Epidermal melanocyte (primary cell): Measurements from ENCODE around the gene PACSIN1.

Experiments used
- DNase-seq: peaks from one replicate; pipeline ENCODE4 v3.0.0; 2011; ENCODE audit warnings: low spot score; ENCODE audit not compliant: insufficient read length

The PACSIN1 gene

DNA sequence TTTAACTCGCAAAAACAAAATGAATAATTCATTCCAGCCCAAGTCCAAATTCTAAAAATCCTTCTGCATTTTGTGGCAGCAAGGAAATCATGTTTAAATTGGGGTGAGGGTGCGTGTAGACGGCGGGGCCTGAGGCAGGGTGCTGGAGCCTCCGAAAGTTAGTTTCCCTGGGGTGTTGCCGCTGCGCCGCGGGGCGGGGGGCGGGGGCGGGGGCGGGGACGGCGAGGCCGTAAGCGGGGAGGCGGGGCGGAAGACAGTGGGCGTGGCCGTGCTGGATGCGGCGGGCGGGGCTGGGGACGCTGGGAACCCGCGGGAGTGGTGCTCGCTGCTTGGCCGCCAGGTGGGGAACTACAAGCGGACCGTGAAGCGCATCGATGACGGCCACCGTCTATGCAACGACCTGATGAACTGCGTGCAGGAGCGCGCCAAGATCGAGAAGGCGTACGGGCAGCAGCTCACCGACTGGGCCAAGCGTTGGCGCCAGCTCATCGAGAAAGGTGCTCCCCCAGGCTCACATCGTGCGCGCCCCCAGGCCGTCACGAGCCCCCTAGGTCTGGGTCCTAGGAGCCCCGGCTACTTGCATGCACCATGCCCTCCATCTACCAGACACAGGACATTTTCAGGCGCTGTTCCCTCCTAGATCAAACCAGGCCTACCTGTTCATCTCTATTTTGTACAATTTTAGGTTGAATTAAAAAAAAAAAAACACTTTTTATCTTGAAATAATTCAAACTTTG lies 61.3 kb downstream of the PACSIN1 start:
- peak; percentile 84 for DNase-seq

DNA sequence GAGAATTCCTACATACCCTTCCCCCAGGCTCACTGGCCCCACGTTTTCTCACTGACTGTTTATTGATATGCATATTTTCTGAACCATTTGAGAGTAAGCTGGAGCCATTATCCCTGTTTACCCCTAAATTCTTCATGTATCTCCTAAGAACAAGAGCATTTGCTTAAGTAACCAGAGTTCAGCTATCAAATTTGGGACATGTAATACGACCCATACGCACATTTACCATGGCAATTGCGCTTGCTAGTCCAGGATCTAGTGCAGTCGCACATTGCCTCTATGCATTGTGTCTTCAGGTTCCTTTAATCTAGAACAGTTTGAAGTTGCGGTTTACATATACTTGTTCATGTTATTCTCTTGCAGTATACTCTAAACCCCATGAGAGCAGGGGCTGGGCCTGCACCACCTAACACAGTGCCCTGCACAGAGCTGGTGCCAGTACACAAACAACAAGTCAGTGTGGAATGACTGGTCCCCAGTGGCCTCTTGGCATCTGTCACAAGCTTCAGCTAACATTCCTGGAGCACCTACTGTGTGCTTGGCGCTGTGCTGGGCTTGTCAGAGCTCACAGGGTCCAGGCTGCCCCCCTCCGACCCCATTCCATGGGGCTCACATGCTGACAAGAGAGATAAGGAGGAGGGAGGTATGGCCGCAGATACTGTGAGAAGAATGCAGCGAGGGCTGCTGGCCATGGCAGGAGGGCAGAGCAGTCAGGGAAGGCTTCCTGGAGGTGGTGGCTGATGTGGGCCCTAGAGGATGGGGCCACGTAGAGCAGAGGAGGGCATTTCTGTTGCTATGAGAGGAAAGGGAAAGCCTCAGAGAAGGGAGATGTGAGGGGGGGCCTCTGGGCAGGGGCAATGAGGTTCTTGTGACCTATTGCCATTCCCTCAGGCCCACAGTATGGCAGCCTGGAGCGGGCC lies 62.1 kb downstream of the PACSIN1 start:
- DNase-seq, result no peak

DNA sequence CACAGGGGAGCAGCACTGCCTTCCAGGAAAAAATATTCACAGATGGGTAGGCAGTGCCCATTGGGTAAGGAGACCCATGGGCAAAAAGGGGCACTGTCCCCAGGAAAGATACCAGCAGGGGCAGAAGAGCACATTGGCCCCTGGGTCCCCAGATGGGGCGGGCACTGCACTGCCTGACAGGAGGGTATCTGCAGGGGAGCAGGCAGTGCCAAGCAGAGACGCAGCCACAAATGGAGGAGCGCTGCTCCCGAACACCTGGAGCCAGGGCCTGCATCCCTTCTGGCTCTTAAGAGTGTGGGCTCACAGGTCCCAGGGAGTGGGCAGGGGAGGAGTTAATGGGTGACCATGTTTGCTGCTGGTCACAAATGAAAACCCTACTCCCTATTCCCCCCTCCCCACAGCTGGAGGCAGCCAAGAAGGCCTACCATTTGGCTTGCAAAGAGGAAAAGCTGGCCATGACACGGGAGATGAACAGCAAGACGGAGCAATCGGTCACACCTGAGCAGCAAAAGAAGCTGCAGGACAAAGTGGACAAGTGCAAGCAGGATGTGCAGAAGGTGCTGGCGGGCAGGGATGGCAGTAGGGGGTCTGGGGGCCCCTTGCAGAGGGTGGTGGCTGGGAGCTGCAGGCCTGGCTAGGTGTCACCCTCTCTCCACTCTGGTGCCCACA lies 63.3 kb downstream of the PACSIN1 start:
- no peak for DNase-seq

DNA sequence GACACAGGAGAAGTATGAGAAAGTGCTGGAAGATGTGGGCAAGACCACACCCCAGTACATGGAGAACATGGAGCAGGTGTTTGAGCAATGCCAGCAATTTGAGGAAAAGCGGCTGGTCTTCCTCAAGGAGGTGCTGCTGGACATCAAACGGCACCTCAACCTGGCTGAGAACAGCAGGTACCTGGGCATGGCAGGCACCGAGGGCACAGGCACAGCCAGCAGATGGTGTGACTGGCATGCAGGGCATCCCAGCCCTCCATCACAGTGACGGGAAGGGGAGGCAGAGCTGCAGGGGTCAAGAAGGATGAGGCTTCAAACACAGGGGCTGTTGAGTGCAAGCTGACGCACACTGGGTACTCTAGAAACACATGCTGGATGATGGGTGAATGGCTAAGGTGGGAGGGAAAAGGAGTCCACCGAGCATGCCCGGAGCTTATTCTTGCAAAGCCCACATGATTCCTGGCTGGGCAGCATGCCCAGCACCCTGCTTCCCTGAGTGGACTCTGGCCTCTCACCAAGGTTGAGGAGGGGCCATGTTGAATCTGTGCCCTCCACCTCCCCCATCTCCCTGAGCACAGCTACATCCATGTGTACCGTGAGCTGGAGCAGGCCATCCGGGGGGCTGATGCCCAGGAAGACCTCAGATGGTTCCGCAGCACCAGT lies 63.9 kb downstream of the PACSIN1 start:
- no peak for DNase-seq

DNA sequence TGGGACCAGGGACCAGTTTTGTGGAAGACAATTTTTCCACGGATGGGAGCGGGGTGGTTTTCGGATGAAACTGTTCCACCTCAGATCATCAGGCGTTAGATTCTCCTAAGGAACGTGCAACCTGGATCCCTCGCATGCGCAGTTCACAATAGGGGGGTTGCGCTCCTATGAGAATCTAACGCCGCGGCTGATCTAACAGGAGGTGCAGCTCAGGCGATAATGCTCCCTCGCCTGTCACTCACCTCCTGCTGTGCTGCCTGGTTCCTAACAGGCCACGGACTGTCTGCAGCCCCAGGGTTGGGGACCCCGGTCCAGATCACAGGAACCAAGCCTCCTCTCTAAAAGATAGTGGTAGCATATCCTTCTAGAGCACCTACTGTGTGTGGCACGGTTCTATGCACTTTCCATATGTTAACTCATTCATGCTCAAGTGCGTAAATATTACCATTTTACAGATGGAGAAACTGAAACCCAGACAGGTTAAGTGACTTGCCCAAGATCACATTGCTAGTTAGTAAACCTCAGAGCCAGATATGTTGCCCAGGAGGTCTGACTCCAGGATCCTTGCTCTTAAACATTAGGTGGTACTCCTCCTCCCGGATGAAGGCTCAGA lies 65.0 kb downstream of the PACSIN1 start:
- no peak for DNase-seq

DNA sequence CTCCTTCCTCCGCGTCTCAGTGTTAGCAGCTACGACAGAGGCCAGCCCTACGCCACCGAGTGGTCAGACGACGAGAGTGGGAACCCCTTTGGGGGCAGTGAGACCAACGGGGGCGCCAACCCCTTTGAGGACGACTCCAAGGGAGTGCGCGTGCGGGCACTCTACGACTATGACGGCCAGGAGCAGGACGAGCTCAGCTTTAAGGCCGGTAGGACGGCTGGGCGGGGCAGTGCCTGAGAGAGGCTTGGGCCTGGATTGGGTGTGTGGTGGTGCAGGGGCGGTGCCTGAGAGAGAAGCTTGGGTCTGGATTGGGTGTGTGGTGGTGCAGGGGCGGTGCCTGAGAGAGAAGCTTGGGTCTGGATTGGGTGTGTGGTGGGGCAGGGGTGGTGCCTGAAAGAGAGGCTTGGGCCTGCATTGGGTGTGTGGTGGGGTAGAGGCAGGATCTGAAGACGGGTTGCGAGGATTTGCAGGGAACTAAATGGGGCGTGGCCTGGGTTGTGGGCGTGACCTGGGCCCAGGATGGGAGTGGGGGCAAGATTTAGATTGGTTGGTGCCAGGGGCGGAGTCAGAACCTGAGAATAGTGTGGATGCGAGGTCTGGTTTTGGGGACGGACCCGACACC lies 65.8 kb downstream of the PACSIN1 start:
- peak; percentile 69 for DNase-seq

DNA sequence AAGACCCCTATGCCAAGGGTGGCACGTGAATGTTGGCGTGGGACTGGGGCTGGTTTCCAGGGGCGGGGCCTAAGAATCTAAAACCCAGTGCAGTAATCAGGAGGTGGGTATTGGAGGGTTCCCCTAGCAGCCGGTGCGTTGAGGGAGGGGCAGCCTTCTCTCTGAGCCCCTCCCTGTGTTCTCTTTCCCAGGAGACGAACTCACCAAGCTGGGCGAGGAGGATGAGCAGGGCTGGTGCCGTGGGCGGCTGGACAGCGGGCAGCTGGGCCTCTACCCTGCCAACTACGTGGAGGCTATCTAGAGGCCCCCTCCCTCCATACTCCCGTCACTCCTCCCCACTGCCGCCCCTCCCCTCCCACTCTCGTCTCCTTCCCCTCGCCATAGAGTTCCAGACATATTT lies 66.4 kb downstream of the PACSIN1 start:
- no peak for DNase-seq

DNA sequence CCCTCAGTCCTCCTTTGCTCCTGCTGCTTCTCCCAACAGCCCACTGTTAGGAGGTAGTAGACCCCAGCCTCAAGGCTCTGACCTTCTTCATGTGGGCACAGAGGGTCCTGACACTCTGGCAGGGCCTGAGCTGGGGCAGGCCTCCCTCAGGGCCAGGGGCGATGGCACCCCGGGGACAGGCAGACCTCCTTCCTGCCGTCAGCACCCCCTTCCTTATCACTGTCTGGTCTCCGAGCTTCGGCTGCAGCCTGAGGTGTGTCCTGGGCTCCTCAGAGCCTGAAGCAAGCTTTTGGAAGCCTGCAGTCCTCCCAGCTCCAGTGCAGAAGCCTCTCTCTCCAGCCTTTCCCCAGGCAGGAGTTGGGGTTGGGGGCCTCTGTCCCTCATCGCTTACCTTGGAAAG lies 68.3 kb downstream of the PACSIN1 start:
- DNase-seq, result no peak

DNA sequence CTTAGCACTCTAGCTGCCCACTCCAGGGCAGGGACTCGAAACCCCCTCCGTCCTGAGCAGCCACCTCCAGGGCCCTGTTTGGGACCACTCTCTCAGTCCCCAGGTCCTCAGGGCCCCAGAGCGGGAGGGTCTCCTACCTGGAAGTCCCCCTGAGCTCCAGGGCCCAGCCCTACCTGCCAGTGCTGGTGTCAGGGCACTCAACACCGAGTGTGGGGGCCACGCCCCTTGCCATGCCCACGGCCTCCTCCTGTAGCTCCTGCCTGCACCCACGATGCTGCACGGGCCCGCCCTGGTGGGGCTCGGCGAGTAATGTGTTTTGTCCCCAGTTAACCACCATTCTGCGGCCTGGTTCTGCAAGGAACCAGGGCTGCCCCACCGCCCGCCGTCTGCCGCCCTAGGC lies 68.8 kb downstream of the PACSIN1 start:
- DNase-seq, result no peak

DNA sequence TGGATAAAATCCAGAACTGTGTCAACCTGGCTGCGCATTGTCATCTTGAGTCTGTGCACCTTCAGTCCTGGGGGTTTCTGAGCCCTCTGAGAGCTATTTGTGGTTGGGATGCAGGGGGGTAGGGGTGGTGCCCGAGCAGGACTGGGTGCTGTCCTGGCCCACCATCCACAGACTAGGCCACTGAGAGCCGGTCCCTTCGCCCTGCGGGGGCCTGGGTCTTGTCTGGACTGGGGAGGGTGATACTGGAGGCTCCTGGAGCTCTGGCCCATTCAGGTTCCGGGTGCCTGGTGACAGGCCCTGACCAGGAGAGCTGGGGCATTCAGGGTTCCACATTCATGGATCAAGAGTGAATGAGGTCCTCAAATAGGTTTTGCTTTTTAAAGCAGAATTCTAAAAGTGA lies 69.3 kb downstream of the PACSIN1 start:
- no peak for DNase-seq

DNA sequence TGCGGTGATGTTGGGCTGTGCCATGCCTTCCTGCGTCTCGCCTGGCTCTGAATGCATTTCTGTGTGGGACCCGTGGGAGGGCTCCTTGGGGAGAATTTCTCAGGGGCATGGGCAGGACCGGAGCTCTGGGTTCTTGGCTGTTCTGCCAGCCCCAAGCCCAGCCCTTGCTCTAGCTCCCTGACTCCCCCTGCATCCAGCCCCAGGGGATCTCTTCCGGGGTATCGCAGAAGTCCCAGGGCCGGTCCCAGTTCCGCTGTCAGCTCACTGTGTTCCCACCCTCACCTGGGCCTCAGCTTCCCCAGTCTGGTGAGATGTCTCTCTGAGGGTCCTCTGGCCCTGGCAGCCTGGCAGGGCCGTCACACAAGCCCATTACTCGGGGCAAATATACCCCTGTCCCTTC lies 69.8 kb downstream of the PACSIN1 start:
- DNase-seq, result no peak

DNA sequence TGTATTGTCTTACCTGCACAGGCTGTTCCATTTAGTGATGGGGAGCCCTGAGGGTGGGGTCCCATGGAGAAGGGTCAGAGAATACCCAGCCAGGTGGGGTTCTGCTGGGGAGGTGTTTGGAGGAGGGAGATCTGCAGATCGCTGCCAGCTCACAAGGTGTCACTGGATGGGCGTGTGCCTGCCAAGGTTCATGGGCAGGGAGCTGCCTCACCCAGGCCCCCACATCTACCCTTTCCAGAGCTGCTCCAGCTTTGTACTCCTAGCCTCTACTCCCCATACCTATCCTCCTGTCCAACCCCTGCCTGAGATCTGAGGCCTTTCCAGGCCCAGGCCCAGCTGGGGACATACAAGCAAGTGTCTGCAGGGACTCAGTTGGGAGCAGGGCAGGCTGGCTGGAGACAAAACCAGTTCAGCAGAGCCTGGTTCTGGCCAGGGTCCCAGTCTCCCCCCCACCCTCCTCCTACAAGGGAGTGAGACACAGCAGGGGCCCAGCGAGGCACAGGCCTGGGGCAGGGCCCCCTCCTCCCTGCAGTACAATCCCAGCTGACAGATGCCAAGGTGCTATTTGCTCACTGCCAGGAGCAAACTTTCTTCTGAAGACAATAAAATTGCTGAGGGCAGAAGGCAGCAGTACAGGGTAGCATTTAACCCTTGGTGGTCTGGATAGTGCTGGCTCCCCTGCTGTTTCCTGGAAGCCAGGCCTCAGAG lies 70.5 kb downstream of the PACSIN1 start:
- no peak for DNase-seq

DNA sequence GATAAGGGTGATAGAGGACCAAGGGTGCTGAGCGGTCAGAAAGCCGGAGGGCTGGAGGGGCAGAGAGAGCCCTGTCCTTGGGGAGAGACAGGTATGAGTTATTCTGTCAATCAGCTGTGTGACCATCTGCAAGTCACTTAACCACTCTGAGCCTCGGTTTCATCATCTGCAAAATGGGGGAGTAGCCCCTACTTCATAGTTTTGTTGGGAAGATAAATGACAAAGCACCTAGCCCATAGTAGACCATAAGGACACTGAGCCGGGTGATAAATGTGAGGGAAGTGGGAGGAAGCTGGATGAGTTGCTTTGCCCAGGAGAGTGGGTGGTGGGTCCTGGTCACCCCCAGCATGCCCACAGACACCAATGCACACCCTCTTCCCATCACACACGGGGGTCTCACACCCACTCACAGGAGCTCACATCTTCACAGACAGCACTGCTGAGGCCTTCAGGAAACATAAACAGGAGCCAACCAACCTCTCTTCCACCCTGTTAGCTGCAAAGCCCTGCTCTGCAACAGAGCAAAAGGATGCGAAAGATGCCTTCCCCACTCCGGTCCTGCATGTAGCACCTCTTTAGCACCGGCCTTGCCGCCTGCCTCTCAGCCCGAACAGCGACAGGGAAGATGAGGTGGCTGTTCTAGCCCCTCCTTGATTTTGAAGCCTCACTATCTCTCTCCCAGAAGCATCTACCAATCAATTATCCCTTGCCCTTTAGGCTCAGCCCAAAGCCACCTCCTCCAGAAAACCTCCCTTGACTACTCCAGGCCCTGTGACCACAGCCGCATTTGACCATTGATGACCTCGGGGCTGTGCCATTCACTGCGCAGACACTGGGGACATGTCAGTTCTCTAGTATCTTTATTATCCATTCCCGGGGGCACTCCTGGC lies 71.3 kb downstream of the PACSIN1 start:
- DNase-seq, result no peak

DNA sequence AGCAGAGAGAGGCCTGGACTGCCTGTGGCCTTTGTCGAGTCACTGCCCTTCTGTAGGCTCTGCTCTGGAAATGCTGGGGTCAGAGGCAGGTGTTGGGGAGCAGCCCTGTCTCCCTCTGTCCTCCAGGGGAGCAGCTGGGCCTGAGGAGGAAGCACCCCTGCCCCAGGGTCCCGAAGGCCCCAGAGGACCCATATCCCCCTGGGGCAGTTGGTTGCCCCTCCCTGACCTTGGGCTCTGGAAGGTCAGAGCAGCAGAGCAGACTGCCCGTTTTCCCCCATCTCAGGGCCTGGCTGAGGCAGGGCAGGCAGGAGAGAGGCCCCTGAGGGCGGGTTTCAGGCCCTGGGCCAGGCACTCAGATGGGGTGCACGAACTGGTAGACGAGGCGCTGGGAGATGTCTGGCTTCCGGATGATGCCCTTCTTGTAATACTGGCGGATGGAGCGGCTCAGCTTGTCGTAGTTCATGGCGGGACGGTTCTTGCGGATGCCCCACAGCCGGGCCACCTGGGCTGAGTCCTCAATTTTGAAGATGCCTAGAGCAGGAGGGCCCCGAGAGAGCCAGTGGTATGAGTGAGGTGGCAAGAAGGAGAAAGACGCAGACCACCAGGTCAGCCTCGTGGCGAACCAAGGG lies 72.2 kb downstream of the PACSIN1 start:
- no peak for DNase-seq

DNA sequence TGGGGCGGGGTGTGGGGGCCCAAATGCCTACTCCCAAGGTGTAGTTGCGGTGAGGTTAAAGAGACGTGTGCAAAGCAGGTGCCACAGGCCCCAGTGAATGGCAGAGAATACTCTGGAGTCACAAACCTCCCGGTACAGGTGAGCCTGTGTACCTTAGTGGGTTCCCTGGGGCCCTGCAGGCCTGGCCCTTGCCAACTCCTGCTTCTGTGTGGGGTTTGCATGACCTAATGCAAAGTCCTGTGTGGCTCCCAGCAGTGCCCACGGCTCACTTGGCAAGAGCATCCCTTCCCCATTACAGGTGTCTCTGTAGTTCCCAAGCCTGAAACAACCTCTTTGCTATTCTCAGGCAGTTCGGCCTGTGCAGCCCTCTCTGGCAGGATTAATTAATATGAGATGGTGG lies 72.7 kb downstream of the PACSIN1 start:
- DNase-seq, result no peak

DNA sequence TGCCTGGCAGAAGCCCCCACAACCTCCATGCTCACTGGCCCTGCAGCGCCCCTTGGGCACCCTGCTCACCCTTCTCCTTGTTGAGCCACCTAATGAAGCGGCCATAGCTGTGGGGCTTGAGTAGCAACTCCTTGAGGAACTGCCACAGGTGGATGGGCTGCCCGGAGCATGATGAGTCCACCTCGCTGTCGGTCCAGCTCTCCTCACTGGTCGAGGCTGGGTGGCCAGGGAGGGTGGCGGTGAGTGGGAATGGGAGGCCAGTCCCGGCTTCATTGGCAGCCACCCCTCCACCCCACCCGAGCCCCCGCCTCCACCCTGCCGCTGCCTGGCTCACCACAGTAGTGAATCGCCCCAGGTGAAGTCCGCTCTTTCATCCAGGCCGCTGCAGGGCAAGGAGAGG lies 73.3 kb downstream of the PACSIN1 start:
- no peak for DNase-seq

DNA sequence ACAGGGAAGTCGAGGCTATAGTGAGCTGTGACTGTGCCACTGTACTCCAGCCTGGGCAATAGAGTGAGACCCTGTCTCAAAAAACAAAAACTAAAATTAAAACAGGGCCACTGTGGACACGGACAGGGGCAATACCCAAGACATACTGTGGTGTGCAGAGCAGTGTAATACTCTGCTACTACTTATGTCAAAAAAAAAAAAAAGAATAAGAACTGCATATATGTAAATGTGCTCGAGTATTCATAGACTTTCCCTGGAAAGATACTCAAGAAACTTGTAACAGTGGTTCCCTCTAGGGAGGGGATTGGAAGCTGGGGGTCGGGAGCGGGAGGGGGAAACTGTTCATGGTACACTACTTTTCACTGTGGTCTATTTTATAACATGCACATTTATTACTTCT lies 74.3 kb downstream of the PACSIN1 start:
- DNase-seq, result no peak

DNA sequence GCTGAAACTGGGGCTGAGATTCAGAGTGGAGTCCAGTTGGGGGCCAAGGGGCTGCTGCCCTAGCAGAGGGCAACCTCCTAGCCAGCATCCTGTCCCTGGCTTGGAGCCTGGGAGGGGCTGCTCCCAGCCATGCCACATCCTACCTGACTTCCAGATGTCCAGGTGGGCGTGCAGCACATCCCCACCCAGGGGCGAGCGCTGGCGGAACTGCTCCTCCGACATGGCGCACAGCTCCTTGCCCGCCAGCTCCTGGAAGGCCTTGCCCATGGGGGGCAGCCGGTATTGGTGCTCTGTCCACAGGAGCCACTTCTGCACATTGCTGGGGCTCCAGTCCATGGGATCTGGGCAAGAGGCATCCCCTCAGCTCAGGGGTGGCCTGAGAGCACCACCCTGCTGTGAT lies 75.0 kb downstream of the PACSIN1 start:
- no peak for DNase-seq

DNA sequence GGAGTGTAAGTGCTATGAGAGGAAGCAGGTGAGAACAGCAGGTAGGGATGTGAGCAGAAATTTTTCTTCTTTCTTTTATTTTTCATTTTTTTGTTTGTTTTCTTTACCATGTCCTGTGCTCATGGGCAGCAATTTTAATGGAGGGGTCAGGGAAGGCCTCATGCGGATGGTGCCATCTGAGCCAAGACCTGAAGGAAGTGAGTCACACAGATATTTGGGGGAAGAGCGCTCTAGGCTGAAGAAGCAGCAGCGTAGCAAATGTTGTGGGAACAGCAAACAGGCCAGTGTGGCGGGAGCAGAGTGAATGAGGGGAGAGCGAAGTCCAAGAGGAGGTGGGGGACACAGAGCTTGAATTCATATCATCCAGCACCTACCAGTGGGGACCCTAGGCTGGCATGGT lies 77.5 kb downstream of the PACSIN1 start:
- DNase-seq, result no peak
